Neuronal stem cell (in vitro differentiated cells): ENCODE data around the gene CILP2.
A peak's percentile ranks its signal among the peaks of the same experiment; 100 is the strongest.

Experiments used
- DNase-seq: peaks from one replicate; pipeline ENCODE4 v3.0.0-alpha.2; 2013; ENCODE audit warnings: low spot score
- H2AFZ ChIP-seq: one replicate; pipeline ENCODE4 v1.6.1; 2013; ENCODE audit warnings: mild to moderate bottlenecking, low read length, inconsistent platforms
- H2AK5ac ChIP-seq: 2 replicates; pipeline ENCODE4 v1.6.1; 2013; ENCODE audit warnings: low read depth, mild to moderate bottlenecking, inconsistent platforms, low read length, moderate library complexity, mixed read lengths
- H2BK120ac ChIP-seq: 2 replicates; pipeline ENCODE4 v1.6.1; 2013; ENCODE audit warnings: low read depth, mild to moderate bottlenecking, inconsistent platforms, low read length, moderate library complexity, mixed read lengths
- H2BK12ac ChIP-seq: one replicate; pipeline ENCODE4 v1.6.1; 2013; ENCODE audit warnings: low read length, inconsistent platforms
- H2BK15ac ChIP-seq: 2 replicates; pipeline ENCODE4 v1.6.1; 2013; ENCODE audit warnings: mild to moderate bottlenecking, low read length, inconsistent platforms, mixed read lengths
- H2BK5ac ChIP-seq: one replicate; pipeline ENCODE4 v1.6.1; 2013; ENCODE audit warnings: inconsistent platforms, mild to moderate bottlenecking, low read length, moderate library complexity
- H3K14ac ChIP-seq: one replicate; pipeline ENCODE4 v1.6.1; 2013; ENCODE audit warnings: low read length, inconsistent platforms
- H3K18ac ChIP-seq: 2 replicates; pipeline ENCODE4 v1.6.1; 2013; ENCODE audit warnings: low read length, inconsistent platforms
- H3K23ac ChIP-seq: 2 replicates; pipeline ENCODE4 v1.6.1; 2013; ENCODE audit warnings: low read depth, mild to moderate bottlenecking, mixed read lengths, low read length, inconsistent platforms; ENCODE audit not compliant: poor library complexity
- H3K27ac ChIP-seq: replicated peaks from 3 replicates; pipeline ENCODE4 v1.5.1; 2013; ENCODE audit warnings: low read length, inconsistent platforms
- H3K27me3 ChIP-seq, 3 experiments: 2 replicates each; pipeline ENCODE4 v1.6.1; 2013; ENCODE audit warnings: low read length in 3 of 3, mild to moderate bottlenecking in 2 of 3, inconsistent platforms in 1 of 3, low read depth in 1 of 3, mixed read lengths in 1 of 3, moderate library complexity in 1 of 3; ENCODE audit not compliant: control insufficient read depth in 3 of 3, insufficient read depth in 3 of 3
- H3K36me3 ChIP-seq, 2 donors: replicated peaks in 1 of 2; 2 replicates each; pipeline ENCODE4 v1.6.1; 2013; ENCODE audit warnings: low read length in 2 of 2; ENCODE audit not compliant: control insufficient read depth in 2 of 2, insufficient read depth in 2 of 2
- H3K4ac ChIP-seq: 2 replicates; pipeline ENCODE4 v1.6.1; 2013; ENCODE audit warnings: inconsistent platforms, mild to moderate bottlenecking, low read length, moderate library complexity
- H3K4me1 ChIP-seq, 2 donors: 1 replicate in 1 of 2; 2 replicates in 1 of 2; pipeline ENCODE4 v1.6.1; 2013; ENCODE audit warnings: low read length in 2 of 2, low read depth in 1 of 2; ENCODE audit not compliant: control insufficient read depth in 2 of 2, insufficient read depth in 1 of 2
- H3K4me2 ChIP-seq: one replicate; pipeline ENCODE4 v1.6.1; 2013; ENCODE audit warnings: mild to moderate bottlenecking, low read length, inconsistent platforms; ENCODE audit not compliant: insufficient read depth, poor library complexity, severe bottlenecking
- H3K4me3 ChIP-seq, 2 donors: 2 replicates each; pipeline ENCODE4 v1.5.1; 2013; ENCODE audit warnings: low read length in 2 of 2, mild to moderate bottlenecking in 2 of 2, inconsistent platforms in 1 of 2, moderate library complexity in 1 of 2
- H3K79me1 ChIP-seq: one replicate; pipeline ENCODE4 v1.6.1; 2013; ENCODE audit warnings: low read depth, mild to moderate bottlenecking, inconsistent platforms, low read length, moderate library complexity
- H3K9ac ChIP-seq: one replicate; pipeline ENCODE4 v1.6.1; 2013; ENCODE audit warnings: mild to moderate bottlenecking, low read depth, low read length, inconsistent platforms; ENCODE audit not compliant: poor library complexity
- H3K9me3 ChIP-seq, 2 donors: replicated peaks in 1 of 2; 2 replicates each; pipeline versions ENCODE3 to v1.6.1; 2013; ENCODE audit warnings: low read length in 2 of 2, mild to moderate bottlenecking in 2 of 2, inconsistent platforms in 1 of 2, low read depth in 1 of 2, mixed read lengths in 1 of 2, moderate library complexity in 1 of 2; ENCODE audit not compliant: control insufficient read depth in 2 of 2, insufficient read depth in 1 of 2
- H4K8ac ChIP-seq: one replicate; pipeline ENCODE4 v1.6.1; 2013; ENCODE audit warnings: low read depth, mild to moderate bottlenecking, inconsistent platforms, low read length, moderate library complexity
- H4K91ac ChIP-seq: one replicate; pipeline ENCODE4 v1.6.1; 2013; ENCODE audit warnings: low read length, low read depth, mild to moderate bottlenecking, inconsistent platforms; ENCODE audit not compliant: poor library complexity
- WGBS, 2 donors: extraction: QIAGEN DNeasy Blood & Tissue Kit; methylation state at CpG; one replicate each; pipeline ENCODE4 v1.1.7; 2013; ENCODE audit warnings: missing lambda C conversion rate in 2 of 2, mixed read lengths in 1 of 2; ENCODE audit not compliant: insufficient read length in 2 of 2, insufficient replicate concordance in 1 of 2; ENCODE audit errors: extremely low coverage in 2 of 2; 5-methylcytosine and 5-hydroxymethylcytosine counted together

CILP2 gene

GRCh38 chr19:19493841-19494546 lies 44.1 kb upstream of the CILP2 start:
- Histone ChIP-seq H2AK5ac (no peak overlapping the region), H3K4me1 (peaks cover 10 to 12% of the 10 kb centered on the region in 2 donors), H3K79me1 (peaks cover 26% of the 10 kb centered on the region), H2AFZ (no peak overlapping the region), H3K4me2 (no peak overlapping the region), H3K23ac (no peak overlapping the region), H3K27ac (no peak overlapping the region), H2BK12ac (no peak overlapping the region), H4K91ac (no peak overlapping the region), H3K14ac (no peak overlapping the region), H3K9me3 (no peaks in the 10 kb centered on the region), H2BK5ac (no peak overlapping the region), H3K4ac (no peak overlapping the region), H4K8ac (no peak overlapping the region), H3K36me3 (peaks cover 56 to 79% of the 10 kb centered on the region in 2 donors), H2BK120ac (no peak overlapping the region), H3K18ac (no peak overlapping the region), H3K27me3 (no peaks in the 10 kb centered on the region), H3K4me3 (no peak overlapping the region), H2BK15ac (no peak overlapping the region), H3K9ac (no peak overlapping the region)
- no peak for DNase-seq
- WGBS, 2 donors, result no CpG with 5 or more reads among the region's 15 CpGs

GRCh38 chr19:19495614-19496603 lies 42.2 kb upstream of the CILP2 start:
- Histone ChIP-seq H3K27ac (no peak overlapping the region), H3K4ac (no peak overlapping the region), H3K4me3 (peak overlapping the region in 1 of 2 donors; percentile 31), H2BK120ac (no peak overlapping the region), H3K14ac (no peak overlapping the region), H3K18ac (no peak overlapping the region), H3K79me1 (peaks cover 33% of the 10 kb centered on the region), H3K27me3 (no peaks in the 10 kb centered on the region), H4K91ac (no peak overlapping the region), H3K9me3 (no peaks in the 10 kb centered on the region), H3K23ac (no peak overlapping the region), H3K9ac (peak overlapping the region; percentile 57), H3K36me3 (peaks cover 70 to 96% of the 10 kb centered on the region in 2 donors), H3K4me1 (no peaks in the 10 kb centered on the region), H2BK5ac (peak overlapping the region; percentile 85), H2BK12ac (no peak overlapping the region), H4K8ac (no peak overlapping the region), H2AK5ac (no peak overlapping the region), H2AFZ (no peak overlapping the region), H2BK15ac (no peak overlapping the region), H3K4me2 (no peak overlapping the region)
- WGBS, 2 donors, result no CpG with 5 or more reads among the region's 30 CpGs
- DNase-seq, result no peak

- no peak overlapping the region for H2BK120ac ChIP-seq
- H2BK12ac ChIP-seq, result no peak overlapping the region
- no peak overlapping the region for H3K4ac ChIP-seq
- H3K27me3 ChIP-seq, result no peaks in the 10 kb centered on the region
- no CpG with 5 or more reads among the region's 33 CpGs for WGBS, 2 donors
- H3K9me3 ChIP-seq, result no peaks in the 10 kb centered on the region
- H3K9ac ChIP-seq, result no peak overlapping the region
- no peak overlapping the region for H2AK5ac ChIP-seq
- H3K14ac ChIP-seq, result no peak overlapping the region
- no peak overlapping the region for H4K91ac ChIP-seq
- H4K8ac ChIP-seq, result no peak overlapping the region
- no peak overlapping the region for H2AFZ ChIP-seq
- H2BK15ac ChIP-seq, result no peak overlapping the region
- H3K4me1 ChIP-seq, result no peaks in the 10 kb centered on the region
- H3K4me3 ChIP-seq, result no peak overlapping the region
- no peak overlapping the region for H3K18ac ChIP-seq
- peaks cover 77 to 97% of the 10 kb centered on the region in 2 donors for H3K36me3 ChIP-seq
- no peak overlapping the region for H3K4me2 ChIP-seq
- no peak for DNase-seq
- peak overlapping the region; percentile 43 for H3K23ac ChIP-seq
- peaks cover 25% of the 10 kb centered on the region for H3K79me1 ChIP-seq
- H2BK5ac ChIP-seq, result peak overlapping the region; percentile 53
- no peak overlapping the region for H3K27ac ChIP-seq
Observed at GRCh38 chr19:19498255-19498991, 39.6 kb upstream of the CILP2 start.
